Tibial artery (tissue), 4 donors: ENCODE data around the gene OSBPL2.

Source experiments
- DNase-seq, 2 donors: peaks; one replicate each; pipeline ENCODE4 v3.0.0-alpha.2; 2019
- H3K27ac ChIP-seq, 2 donors: fragments of 200-600 bp; sonication (generic) in 1 of 2; 1 replicate in 1 of 2; 2 replicates in 1 of 2; pipeline ENCODE4 v1.5.1; 2018 to 2019; ENCODE audit warnings: mild to moderate bottlenecking in 1 of 2
- H3K27me3 ChIP-seq, 2 donors: fragments of 200-600 bp; sonication (generic) in 1 of 2; one replicate each; pipeline versions ENCODE4 v1.5.1 to v1.6.0; 2016 to 2019
- H3K36me3 ChIP-seq, 3 donors: fragments of 200-600 bp; sonication (generic) in 2 of 3; one replicate each; pipeline ENCODE4 v1.5.1; 2016 to 2019; ENCODE audit warnings: mild to moderate bottlenecking in 2 of 3
- H3K4me1 ChIP-seq, 4 donors: fragments of 200-600 bp; sonication (generic) in 2 of 4; 1 replicate in 3 of 4; 2 replicates in 1 of 4; pipeline ENCODE4 v1.5.1; 2016 to 2019
- H3K4me3 ChIP-seq, 2 donors: fragments of 200-600 bp; sonication (generic) in 1 of 2; 1 replicate in 1 of 2; 2 replicates in 1 of 2; pipeline ENCODE4 v1.5.1; 2018 to 2019; ENCODE audit warnings: mild to moderate bottlenecking in 2 of 2
- H3K9me3 ChIP-seq, 3 donors: fragments of 200-600 bp; sonication (generic) in 1 of 3; one replicate each; pipeline ENCODE4 v1.5.1; 2016 to 2019
- intact Hi-C: fragments of 100-400 bp; cut with DNase I; formaldehyde crosslinking; loops from one replicate; pipeline ENCODE4 v1.15.0; 2023; ENCODE audit warnings: low total_unique reads
- TF ChIP-seq, protein P1 (sequence below), 2 experiments: fragments of 200-600 bp in 1 of 2; fragments of 450-650 bp in 1 of 2; IDR thresholded peaks; one replicate each; pipeline ENCODE4 v1.5.1; 2017 to 2019; ENCODE audit warnings: antibody characterized with exemption in 2 of 2, mild to moderate bottlenecking in 1 of 2, moderate library complexity in 1 of 2

The OSBPL2 gene

DNA sequence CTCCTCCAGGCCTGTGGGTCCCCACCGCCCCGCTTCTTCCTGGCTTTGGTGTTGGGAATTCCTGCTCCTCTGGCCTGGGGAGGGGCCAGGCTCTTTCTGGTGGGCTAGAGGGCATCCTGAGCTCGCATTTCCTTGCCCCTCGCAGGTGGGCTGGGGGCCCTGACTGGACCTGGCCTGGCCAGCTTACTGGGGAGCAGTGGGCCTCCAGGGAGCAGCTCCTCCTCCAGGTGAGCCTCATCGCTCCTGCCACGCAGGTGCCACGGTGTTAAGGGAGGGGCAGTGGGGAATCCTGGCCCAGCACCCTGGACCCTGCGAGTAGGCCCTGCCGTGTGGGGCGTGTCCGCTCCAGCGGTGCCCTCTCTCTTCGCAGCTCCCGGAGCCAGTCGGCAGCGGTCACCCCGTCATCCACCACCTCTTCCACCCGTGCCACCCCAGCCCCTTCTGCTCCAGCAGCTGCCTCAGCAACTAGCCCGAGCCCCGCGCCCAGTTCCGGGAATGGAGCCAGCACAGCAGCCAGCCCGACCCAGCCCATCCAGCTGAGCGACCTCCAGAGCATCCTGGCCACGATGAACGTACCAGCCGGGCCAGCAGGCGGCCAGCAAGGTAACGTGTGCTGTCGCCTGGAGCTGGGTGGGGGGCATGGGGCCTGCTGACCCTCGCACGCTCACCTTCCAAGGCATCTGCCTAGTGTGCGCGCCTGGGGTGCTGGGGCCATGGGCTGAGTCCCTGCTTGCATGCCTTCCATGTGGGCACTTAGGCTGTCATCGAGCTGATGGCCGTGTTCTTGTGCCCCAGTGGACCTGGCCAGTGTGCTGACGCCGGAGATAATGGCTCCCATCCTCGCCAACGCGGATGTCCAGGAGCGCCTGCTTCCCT is 69.1 kb downstream of the OSBPL2 start:
- intact Hi-C loops, result no loop called here
- peaks cover 11 to 27% (median 22%) of the 10 kb centered on the region in 4 donors for H3K4me1 ChIP-seq
- TF ChIP-seq, protein P1, sequence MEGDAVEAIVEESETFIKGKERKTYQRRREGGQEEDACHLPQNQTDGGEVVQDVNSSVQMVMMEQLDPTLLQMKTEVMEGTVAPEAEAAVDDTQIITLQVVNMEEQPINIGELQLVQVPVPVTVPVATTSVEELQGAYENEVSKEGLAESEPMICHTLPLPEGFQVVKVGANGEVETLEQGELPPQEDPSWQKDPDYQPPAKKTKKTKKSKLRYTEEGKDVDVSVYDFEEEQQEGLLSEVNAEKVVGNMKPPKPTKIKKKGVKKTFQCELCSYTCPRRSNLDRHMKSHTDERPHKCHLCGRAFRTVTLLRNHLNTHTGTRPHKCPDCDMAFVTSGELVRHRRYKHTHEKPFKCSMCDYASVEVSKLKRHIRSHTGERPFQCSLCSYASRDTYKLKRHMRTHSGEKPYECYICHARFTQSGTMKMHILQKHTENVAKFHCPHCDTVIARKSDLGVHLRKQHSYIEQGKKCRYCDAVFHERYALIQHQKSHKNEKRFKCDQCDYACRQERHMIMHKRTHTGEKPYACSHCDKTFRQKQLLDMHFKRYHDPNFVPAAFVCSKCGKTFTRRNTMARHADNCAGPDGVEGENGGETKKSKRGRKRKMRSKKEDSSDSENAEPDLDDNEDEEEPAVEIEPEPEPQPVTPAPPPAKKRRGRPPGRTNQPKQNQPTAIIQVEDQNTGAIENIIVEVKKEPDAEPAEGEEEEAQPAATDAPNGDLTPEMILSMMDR (IDR thresholded peaks at IDR 0.05), result no peak

DNA sequence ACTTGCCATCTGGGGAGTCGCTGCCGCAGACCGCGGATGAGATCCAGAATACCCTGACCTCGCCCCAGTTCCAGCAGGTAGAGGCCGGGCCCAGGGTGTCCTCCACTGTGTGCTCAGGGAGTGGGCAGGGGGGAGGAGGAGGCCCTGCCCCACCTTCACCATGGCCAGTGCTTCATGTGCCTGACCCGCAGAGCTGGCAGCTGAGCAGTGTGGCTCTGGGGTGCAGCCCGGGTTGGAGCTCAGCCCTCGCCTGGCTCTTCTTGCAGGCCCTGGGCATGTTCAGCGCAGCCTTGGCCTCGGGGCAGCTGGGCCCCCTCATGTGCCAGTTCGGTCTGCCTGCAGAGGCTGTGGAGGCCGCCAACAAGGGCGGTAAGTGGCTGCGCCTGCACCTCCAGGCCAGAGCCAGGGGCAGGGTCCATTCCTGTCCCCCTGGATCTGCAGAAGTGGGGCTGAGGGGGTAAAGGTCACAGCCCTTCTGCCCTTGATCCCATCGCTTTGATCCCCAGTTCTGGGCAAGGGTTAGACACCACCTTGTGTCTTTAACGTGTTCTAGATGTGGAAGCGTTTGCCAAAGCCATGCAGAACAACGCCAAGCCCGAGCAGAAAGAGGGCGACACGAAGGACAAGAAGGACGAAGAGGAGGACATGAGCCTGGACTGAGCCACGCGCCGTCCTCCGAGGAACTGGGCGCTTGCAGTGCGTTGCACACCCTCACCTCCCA is 69.9 kb downstream of the OSBPL2 start:
- no peak overlapping the region for H3K27ac ChIP-seq

More for the DNA sequence above, 69.1 kb downstream of the OSBPL2 start:
- no peaks in the 10 kb centered on the region for H3K27me3 ChIP-seq
- H3K36me3 ChIP-seq, result peaks cover 63 to 87% (median 76%) of the 10 kb centered on the region in 3 donors
- DNase-seq, result no peak
- H3K4me3 ChIP-seq, result no peak overlapping the region
- H3K27ac ChIP-seq, result no peak overlapping the region
- no peaks in the 10 kb centered on the region for H3K9me3 ChIP-seq

DNA sequence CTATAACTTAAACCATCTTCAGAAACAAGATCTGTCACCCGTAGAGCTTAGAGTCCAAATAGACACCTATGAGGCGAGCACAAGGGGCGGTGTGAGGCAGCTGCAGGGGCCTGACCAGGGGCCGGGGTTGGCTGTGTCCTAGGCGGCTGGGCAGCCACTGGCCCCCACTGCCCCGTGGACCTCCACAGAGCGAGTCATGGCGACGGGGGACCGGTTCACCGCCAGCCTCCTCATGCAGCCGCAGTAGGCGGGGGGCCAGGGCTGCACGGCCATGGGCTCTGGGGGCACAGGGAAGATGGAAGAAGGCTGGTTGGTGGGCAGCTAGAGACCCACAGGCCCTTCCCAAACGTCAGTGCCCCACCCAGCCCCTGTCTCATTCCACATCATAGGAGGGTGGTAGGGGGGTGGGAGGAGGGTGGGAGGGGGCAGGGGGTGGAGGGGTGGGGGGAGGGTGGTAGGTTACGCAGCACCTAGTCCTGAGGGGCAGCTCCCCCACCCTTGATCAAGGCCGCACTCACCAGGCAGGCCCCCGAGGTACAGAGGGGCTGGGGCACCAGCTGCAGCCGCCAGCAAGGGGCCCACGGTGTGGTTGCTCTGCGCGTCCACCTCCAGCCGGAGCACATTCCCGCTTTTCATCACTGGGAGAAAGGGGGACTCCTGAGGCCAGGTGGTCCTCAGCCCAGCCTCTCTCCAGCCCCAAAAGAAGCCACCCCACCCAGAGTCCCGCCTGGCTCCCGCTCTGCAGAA is 71.0 kb downstream of the OSBPL2 start:
- Histone ChIP-seq H3K4me3 (no peak overlapping the region), H3K27ac (no peak overlapping the region), H3K9me3 (no peaks in the 10 kb centered on the region), H3K36me3 (peaks cover 76 to 99% (median 91%) of the 10 kb centered on the region in 3 donors), H3K4me1 (peaks cover under 1 to 18% (median 12%) of the 10 kb centered on the region in 4 donors), H3K27me3 (no peaks in the 10 kb centered on the region)
- intact Hi-C loops, result no loop called here
- TF ChIP-seq, protein P1 (IDR thresholded peaks at IDR 0.05), result no peak
- no peak for DNase-seq

More for the DNA sequence above, 69.9 kb downstream of the OSBPL2 start:
- TF ChIP-seq, protein P1 (IDR thresholded peaks at IDR 0.05), result no peak
- H3K4me3 ChIP-seq, result no peak overlapping the region
- no peak for DNase-seq
- no peaks in the 10 kb centered on the region for H3K9me3 ChIP-seq
- H3K4me1 ChIP-seq, result peaks cover 11 to 26% (median 22%) of the 10 kb centered on the region in 4 donors
- H3K27me3 ChIP-seq, result no peaks in the 10 kb centered on the region
- intact Hi-C loops, result no loop called here
- peaks cover 71 to 95% (median 84%) of the 10 kb centered on the region in 3 donors for H3K36me3 ChIP-seq

DNA sequence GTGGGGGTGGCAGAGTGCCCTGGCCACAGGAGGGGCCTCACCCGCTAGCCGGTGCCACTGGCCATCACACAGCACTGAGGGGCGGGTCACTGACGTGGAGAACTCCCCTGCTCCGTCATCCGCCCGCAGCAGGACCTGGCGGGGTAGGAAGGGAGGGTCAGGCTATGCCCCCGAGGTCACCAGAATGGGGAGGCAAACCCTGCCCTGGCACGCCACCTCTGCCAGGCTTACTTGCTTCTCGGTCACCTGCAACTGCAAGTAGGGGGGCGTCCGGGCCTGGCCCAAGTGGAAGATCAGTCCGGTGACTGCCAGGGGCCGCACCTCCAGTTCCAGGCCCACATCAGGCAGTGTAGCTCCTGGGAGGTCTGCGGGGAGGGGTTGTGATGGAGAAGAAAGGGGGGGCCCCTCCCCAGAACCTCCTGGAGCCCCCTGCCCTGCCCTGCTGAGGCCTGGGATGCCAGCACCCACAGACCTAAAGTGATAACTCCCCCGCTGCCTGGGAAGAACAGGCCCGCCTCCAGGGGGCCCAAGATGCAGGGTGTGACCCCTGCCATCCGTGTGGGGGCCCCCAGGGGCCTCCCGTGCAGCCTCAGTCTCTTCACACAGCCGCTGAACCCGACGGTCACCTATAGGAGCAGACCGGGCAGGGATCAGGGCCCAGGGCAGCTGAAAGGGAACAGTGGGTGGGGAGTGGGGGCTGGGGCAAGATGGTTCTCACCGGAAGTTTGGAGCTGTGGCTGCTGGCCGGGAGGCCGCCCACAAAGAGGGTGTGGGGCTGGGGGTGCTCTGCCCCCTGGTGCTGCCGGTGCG is 71.8 kb downstream of the OSBPL2 start:
- H3K4me1 ChIP-seq, result peaks cover 0 to 10% (median 5%) of the 10 kb centered on the region in 4 donors
- TF ChIP-seq, protein P1 (IDR thresholded peaks at IDR 0.05), result no peak
- H3K36me3 ChIP-seq, result peaks cover 84 to 99% (median 97%) of the 10 kb centered on the region in 3 donors
- H3K27ac ChIP-seq, result no peak overlapping the region
- intact Hi-C loops, result no loop called here
- no peak overlapping the region for H3K4me3 ChIP-seq
- H3K27me3 ChIP-seq, result no peaks in the 10 kb centered on the region
- DNase-seq, result no peak
- H3K9me3 ChIP-seq, result no peaks in the 10 kb centered on the region

DNA sequence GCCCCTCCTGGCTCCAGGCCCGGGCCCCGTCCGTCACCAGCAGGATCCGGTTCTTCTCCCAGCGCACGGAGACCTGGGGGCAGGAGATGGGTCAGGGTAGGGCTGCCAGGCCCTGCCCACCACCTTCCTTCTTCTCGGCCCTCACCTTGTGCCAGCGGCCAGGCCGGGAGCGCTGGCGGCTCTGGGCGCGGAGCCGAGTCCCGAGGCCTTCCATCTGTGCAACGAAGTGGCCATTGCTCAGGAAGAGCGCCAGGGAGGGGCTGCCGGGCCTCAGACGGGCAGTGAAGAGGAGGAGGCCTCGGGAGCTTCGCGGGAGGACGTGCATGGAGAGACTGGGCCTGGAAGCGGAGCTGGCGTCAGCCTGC is 72.4 kb downstream of the OSBPL2 start:
- intact Hi-C loops, result no loop called here
- no peak overlapping the region for H3K4me3 ChIP-seq
- H3K27ac ChIP-seq, result no peak overlapping the region
- no peaks in the 10 kb centered on the region for H3K9me3 ChIP-seq
- no peaks in the 10 kb centered on the region for H3K27me3 ChIP-seq
- H3K4me1 ChIP-seq, result peaks cover 0 to 4% (median under 1%) of the 10 kb centered on the region in 4 donors
- H3K36me3 ChIP-seq, result peaks cover 90 to 99% (median 98%) of the 10 kb centered on the region in 3 donors
- TF ChIP-seq, protein P1 (IDR thresholded peaks at IDR 0.05), result no peak
- DNase-seq, result no peak
